Smooth muscle cell (in vitro differentiated cells): Measurements from ENCODE around the gene SLC22A23. TPM values are rescaled to one million over a fixed set of nuclear protein-coding genes. Genes with fewer than 3 reads are reported as not detected.

Experiments used
- DNase-seq: peaks from one replicate; lab custom pipeline; 2025; ENCODE audit not compliant: unreplicated experiment; lab: John Stamatoyannopoulos, UW
- H2AFZ ChIP-seq: fragments of 200-600 bp; sonication (generic); 2 replicates; pipeline ENCODE4 v1.6.0; 2016; ENCODE audit warnings: antibody characterized with exemption, low read depth, mild to moderate bottlenecking
- H3F3A ChIP-seq: fragments of 200-600 bp; sonication (generic); 2 replicates; pipeline ENCODE4 v1.6.0; 2017; ENCODE audit warnings: antibody characterized with exemption, low read depth
- H3K27ac ChIP-seq: fragments of 200-600 bp; sonication (generic); 2 replicates; pipeline ENCODE4 v1.5.1; 2016; ENCODE audit warnings: low read depth, mild to moderate bottlenecking
- H3K27me3 ChIP-seq: fragments of 200-600 bp; sonication (generic); 2 replicates; pipeline ENCODE4 v1.6.1; 2016; ENCODE audit warnings: low read depth, mild to moderate bottlenecking
- H3K36me3 ChIP-seq: fragments of 200-600 bp; sonication (generic); 2 replicates; pipeline ENCODE4 v1.5.1; 2016; ENCODE audit warnings: low read depth
- H3K4me1 ChIP-seq: fragments of 200-600 bp; sonication (generic); 2 replicates; pipeline ENCODE4 v1.5.1; 2016; ENCODE audit warnings: low read depth
- H3K4me2 ChIP-seq: fragments of 200-600 bp; sonication (generic); 2 replicates; pipeline ENCODE4 v1.6.0; 2016; ENCODE audit warnings: mild to moderate bottlenecking
- H3K4me3 ChIP-seq: fragments of 200-600 bp; sonication (generic); 2 replicates; pipeline ENCODE4 v1.5.1; 2016; ENCODE audit warnings: mild to moderate bottlenecking
- H3K79me2 ChIP-seq: fragments of 200-600 bp; sonication (generic); 2 replicates; pipeline ENCODE4 v1.6.0; 2016; ENCODE audit warnings: low read depth, mild to moderate bottlenecking
- H3K9ac ChIP-seq: fragments of 200-600 bp; sonication (generic); 2 replicates; pipeline ENCODE4 v1.6.0; 2016; ENCODE audit warnings: low read depth
- H3K9me3 ChIP-seq: fragments of 200-600 bp; sonication (generic); replicated peaks from 2 replicates; pipeline ENCODE4 v1.5.1; 2016; ENCODE audit warnings: low read depth
- H4K20me1 ChIP-seq: fragments of 200-600 bp; sonication (generic); 2 replicates; pipeline ENCODE4 v1.6.0; 2016; ENCODE audit warnings: low read depth
- WGBS: methylation state at CpG from one replicate; pipeline ENCODE4 v1.1.7; 2016; ENCODE audit warnings: low lambda C conversion rate; 5-methylcytosine and 5-hydroxymethylcytosine counted together
- polyA plus RNA-seq: library from polyadenylated mRNA; unstranded; fragments of >200 nt; fragmentation: Nextera tagmentation; extraction: Ambion mirVana; gene quantifications from 2 replicates; pipeline ENCODE4 v1.2.1, GENCODE V29; 2016
- total RNA-seq: library from RNA; depleted of rRNA; stranded (reverse); fragments of >200 nt; gene quantifications from 2 replicates; pipeline ENCODE4 v1.2.3, GENCODE V29; 2014
- TF ChIP-seq, protein P1 (sequence below): fragments of 200-600 bp; sonication (generic); IDR thresholded peaks from 2 replicates; pipeline ENCODE4 v1.5.1; 2017; ENCODE audit warnings: borderline replicate concordance, mild to moderate bottlenecking, antibody characterized with exemption; ENCODE audit not compliant: insufficient read depth, poor library complexity, severe bottlenecking

Gene SLC22A23
- total and polyA plus RNA-seq, 2 experiments from 2014 or later, result 1.6 to 3.8 TPM

DNA sequence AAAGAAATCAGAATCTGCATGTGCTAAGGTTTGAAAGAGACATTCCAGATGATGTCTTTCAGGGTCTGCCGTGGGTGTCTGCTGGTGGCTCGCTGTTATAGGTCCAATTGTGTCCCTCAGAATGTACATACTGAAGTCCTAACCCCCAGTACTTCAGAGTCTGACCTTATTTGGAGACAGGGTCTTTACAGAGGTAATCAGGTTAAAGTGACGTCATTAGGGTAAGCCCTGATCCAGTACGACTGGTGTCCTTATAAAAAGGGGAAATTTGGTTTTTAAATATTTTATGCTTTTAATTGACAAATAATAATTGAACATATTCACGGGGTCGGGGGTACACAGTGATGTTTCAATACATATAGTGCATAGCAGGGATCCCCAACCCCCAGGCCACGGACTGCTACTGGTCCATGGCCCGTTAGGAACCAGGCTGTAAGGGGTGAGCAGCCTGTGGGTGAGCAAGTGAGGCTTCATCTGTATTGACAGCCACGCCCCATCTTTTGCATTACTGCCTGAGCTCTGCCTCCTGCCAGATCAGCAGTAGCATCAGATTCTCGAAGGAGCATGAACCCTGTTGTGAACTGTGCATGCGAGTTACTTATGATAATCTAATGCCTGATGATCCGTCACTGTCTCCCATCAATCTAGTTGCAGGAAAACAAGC is 33.2 kb upstream of the SLC22A23 start:
- H3K27me3 ChIP-seq, result no peaks in the 10 kb centered on the region
- H3K4me2 ChIP-seq, result no peak overlapping the region
- no peaks in the 10 kb centered on the region for H3F3A ChIP-seq
- H4K20me1 ChIP-seq, result no peaks in the 10 kb centered on the region
- H3K4me3 ChIP-seq, result no peak overlapping the region
- TF ChIP-seq, protein P1, sequence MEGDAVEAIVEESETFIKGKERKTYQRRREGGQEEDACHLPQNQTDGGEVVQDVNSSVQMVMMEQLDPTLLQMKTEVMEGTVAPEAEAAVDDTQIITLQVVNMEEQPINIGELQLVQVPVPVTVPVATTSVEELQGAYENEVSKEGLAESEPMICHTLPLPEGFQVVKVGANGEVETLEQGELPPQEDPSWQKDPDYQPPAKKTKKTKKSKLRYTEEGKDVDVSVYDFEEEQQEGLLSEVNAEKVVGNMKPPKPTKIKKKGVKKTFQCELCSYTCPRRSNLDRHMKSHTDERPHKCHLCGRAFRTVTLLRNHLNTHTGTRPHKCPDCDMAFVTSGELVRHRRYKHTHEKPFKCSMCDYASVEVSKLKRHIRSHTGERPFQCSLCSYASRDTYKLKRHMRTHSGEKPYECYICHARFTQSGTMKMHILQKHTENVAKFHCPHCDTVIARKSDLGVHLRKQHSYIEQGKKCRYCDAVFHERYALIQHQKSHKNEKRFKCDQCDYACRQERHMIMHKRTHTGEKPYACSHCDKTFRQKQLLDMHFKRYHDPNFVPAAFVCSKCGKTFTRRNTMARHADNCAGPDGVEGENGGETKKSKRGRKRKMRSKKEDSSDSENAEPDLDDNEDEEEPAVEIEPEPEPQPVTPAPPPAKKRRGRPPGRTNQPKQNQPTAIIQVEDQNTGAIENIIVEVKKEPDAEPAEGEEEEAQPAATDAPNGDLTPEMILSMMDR, result no peak
- no peaks in the 10 kb centered on the region for H3K9me3 ChIP-seq
- H3K79me2 ChIP-seq, result no peaks in the 10 kb centered on the region
- no peak overlapping the region for H2AFZ ChIP-seq
- no peaks in the 10 kb centered on the region for H3K36me3 ChIP-seq
- peak overlapping the region; percentile 54 for H3K9ac ChIP-seq
- H3K4me1 ChIP-seq, result peaks cover 4% of the 10 kb centered on the region
- 88% methylated on average over 12 of the region's 12 CpGs for WGBS
- peak overlapping the region; percentile 81 for H3K27ac ChIP-seq
- DNase-seq, result no peak

DNA sequence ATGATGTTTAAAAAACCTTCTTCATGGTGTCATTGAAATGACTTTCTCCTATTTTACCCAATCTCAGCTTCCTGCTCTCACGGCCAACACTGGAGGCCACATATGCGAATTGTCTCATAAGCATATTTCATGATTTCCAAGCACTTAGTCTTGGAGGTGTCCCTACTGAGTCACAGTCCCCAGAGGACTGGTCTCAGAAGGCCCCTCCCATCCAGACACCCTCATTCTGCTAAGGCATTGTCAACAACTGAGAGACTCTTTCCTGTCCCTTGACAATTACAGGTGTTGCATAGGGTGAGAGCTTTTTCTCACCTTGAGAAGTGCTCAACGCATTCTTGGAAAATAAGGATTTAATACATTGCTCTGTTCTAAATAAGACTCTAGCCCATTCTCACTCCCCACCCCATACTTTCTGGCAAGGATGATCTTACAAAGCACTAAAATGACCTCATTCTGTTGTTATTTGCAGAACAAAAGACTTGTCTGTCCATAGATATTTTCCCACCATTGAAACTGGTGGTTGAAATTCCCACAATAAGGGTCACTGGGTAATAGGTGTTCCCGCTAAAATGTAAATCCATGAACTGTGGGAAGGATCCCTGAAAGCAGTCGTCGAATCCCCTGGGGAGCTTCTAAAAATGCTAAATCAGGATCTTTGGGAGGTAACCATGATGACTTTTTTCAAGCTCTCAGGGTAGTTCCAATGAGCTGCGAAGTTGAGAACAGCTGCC is 32.3 kb upstream of the SLC22A23 start:
- Histone ChIP-seq H3F3A (no peaks in the 10 kb centered on the region), H3K9ac (peak overlapping the region; percentile 54), H3K79me2 (no peaks in the 10 kb centered on the region), H3K27ac (peak overlapping the region; percentile 81), H3K4me3 (no peak overlapping the region), H3K27me3 (no peaks in the 10 kb centered on the region), H2AFZ (no peak overlapping the region), H3K9me3 (no peaks in the 10 kb centered on the region), H3K36me3 (no peaks in the 10 kb centered on the region), H3K4me2 (no peak overlapping the region), H3K4me1 (peaks cover 4% of the 10 kb centered on the region), H4K20me1 (no peaks in the 10 kb centered on the region)
- DNase-seq, result no peak
- WGBS, result 49% methylated on average over 7 of the region's 7 CpGs
- TF ChIP-seq, protein P1, result no peak

DNA sequence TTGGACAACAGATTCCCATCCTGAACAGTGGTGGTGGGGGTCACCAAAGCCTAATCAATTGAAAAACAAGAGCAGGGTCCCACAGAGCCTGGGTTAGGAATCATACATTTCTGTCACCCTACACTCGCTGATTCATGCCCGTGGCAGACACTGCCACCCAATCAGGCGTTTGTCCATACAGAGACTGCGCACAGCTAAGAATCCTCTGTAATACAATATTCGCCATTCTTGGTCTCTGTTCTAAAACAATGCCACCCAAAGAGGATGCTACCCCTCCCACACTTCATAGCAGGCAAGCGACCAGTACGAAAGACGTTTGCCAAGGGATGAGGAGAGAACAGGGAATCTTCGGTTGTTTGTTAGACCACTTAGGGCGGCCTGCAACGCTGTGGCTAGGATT is 28.1 kb upstream of the SLC22A23 start:
- Histone ChIP-seq H3K79me2 (no peaks in the 10 kb centered on the region), H3K36me3 (no peaks in the 10 kb centered on the region), H3F3A (no peaks in the 10 kb centered on the region), H3K4me2 (no peak overlapping the region), H4K20me1 (no peaks in the 10 kb centered on the region), H2AFZ (no peak overlapping the region), H3K27ac (no peak overlapping the region), H3K27me3 (no peaks in the 10 kb centered on the region), H3K9ac (no peak overlapping the region), H3K4me3 (no peak overlapping the region), H3K4me1 (peaks cover 4% of the 10 kb centered on the region), H3K9me3 (no peaks in the 10 kb centered on the region)
- DNase-seq, result no peak
- 97% methylated on average over 11 of the region's 11 CpGs for WGBS
- TF ChIP-seq, protein P1, result no peak
